A549 (cell line): ENCODE results near the gene TBC1D14. TPM values are rescaled to one million over a fixed set of nuclear protein-coding genes. Genes with fewer than 3 reads are reported as not detected.

Source experiments
- ATAC-seq, 2 experiments: fragments of 200-7000 bp in 1 of 2; fragments of >200 bp in 1 of 2; cut with Nextera tagmentation in 1 of 2; cut with Tn5 transposase in 1 of 2; 3 replicates each; pipeline versions ENCODE4 v1.8.0 to v1.9.1; 2018 to 2020; ENCODE audit warnings: mild to moderate bottlenecking in 1 of 2, moderate library complexity in 1 of 2
- CTCF ChIA-PET: fragments of 300-600 bp; sonication (Branson Sonifier 250); formaldehyde crosslinking; extraction: SDS; loops from one replicate; lab custom pipeline; 2021; ENCODE audit warnings: antibody characterized with exemption, inconsistent platforms; lab: Yijun Ruan, JAX
- POLR2A ChIA-PET: fragments of 350-600 bp; formaldehyde crosslinking; extraction: SDS; loops from one replicate; lab custom pipeline; 2021; ENCODE audit warnings: antibody characterized with exemption, inconsistent platforms; lab: Yijun Ruan, JAX
- DNase-seq, 2 experiments: peaks; one replicate each; pipeline versions ENCODE4 v3.0.0 to v3.0.0-alpha.2; 2011 to 2016; ENCODE audit warnings: low read depth in 1 of 2, low spot score in 1 of 2
- FAIRE-seq: peaks from 2 replicates; lab custom pipeline; 2011; peaks lifted over from hg19 to GRCh38; lab: Jason Lieb, UNC
- H3K27ac ChIP-seq, 2 experiments: fragments of >200 bp; sonication (Bioruptor Twin); formaldehyde crosslinking; 3 replicates each; pipeline ENCODE4 v1.5.1; 2016 to 2017
- H3K4me1 ChIP-seq: fragments of >200 bp; sonication (Bioruptor Twin); formaldehyde crosslinking; 3 replicates; pipeline ENCODE4 v1.6.1; 2016
- H3K4me2 ChIP-seq: fragments of >200 bp; sonication (Bioruptor Twin); formaldehyde crosslinking; 3 replicates; pipeline ENCODE4 v1.6.1; 2016
- H3K4me3 ChIP-seq: fragments of >200 bp; sonication (Bioruptor Twin); formaldehyde crosslinking; 3 replicates; pipeline ENCODE4 v1.5.1; 2016
- H3K9me3 ChIP-seq: fragments of >200 bp; sonication (Bioruptor Twin); formaldehyde crosslinking; 3 replicates; pipeline ENCODE4 v1.6.1; 2016
- BHLHE40 ChIP-seq: IDR thresholded peaks from 2 replicates; pipeline ENCODE4 v1.6.1; 2012; ENCODE audit warnings: low read depth, low read length, inconsistent platforms
- CBX2 ChIP-seq: fragments of 200-600 bp; sonication (generic); IDR thresholded peaks from 2 replicates; pipeline ENCODE4 v1.6.1; 2016; ENCODE audit warnings: low read depth, mild to moderate bottlenecking, borderline replicate concordance
- CHD4 ChIP-seq: fragments of 200-600 bp; sonication (generic); IDR thresholded peaks from 2 replicates; pipeline ENCODE4 v1.6.1; 2016; ENCODE audit warnings: antibody characterized with exemption, mild to moderate bottlenecking, borderline replicate concordance
- EHF ChIP-seq: fragments of 250-450 bp; sonication (Bioruptor Pico); IDR thresholded peaks from 2 replicates; pipeline ENCODE4 v1.5.0; 2020; ENCODE audit warnings: mild to moderate bottlenecking
- EP300 ChIP-seq, 2 experiments: fragments of >200 bp; sonication (Bioruptor Twin); formaldehyde crosslinking; IDR thresholded peaks; 2 replicates in 1 of 2; 3 replicates in 1 of 2; pipeline ENCODE4 v1.6.1; 2016 to 2017
- ESRRA ChIP-seq: fragments of 150-350 bp; IDR thresholded peaks from 2 replicates; pipeline ENCODE4 v1.6.1; 2014; ENCODE audit warnings: mild to moderate bottlenecking, low read length, borderline replicate concordance
- FOSB ChIP-seq: fragments of 250-450 bp; sonication (Bioruptor Pico); IDR thresholded peaks from 2 replicates; pipeline ENCODE4 v1.5.0; 2020; ENCODE audit warnings: mild to moderate bottlenecking, moderate library complexity
- GATA3 ChIP-seq: IDR thresholded peaks from 2 replicates; pipeline ENCODE4 v1.6.1; 2012; ENCODE audit warnings: borderline replicate concordance
- HES2 ChIP-seq: fragments of >200 bp; sonication (Bioruptor Twin); formaldehyde crosslinking; IDR thresholded peaks from 2 replicates; pipeline ENCODE4 v1.6.1; 2016
- KDM5A ChIP-seq: fragments of 200-600 bp; sonication (generic); IDR thresholded peaks from 2 replicates; pipeline ENCODE4 v1.6.1; 2016; ENCODE audit warnings: antibody characterized with exemption, mild to moderate bottlenecking
- MAFK ChIP-seq: fragments of 450-650 bp; IDR thresholded peaks from 2 replicates; pipeline ENCODE4 v1.6.1; 2014; ENCODE audit not compliant: partially characterized antibody
- MAX ChIP-seq: IDR thresholded peaks from 2 replicates; pipeline ENCODE4 v1.6.1; 2012
- MAZ ChIP-seq: fragments of 150-350 bp; IDR thresholded peaks from 2 replicates; pipeline ENCODE4 v1.6.1; 2014; ENCODE audit warnings: antibody characterized with exemption, low read depth, low read length, borderline replicate concordance
- NFE2L2 ChIP-seq: fragments of 150-350 bp; conservative IDR thresholded peaks from 2 replicates; pipeline ENCODE4 v1.6.1; 2014; ENCODE audit warnings: low read length
- NR3C1 ChIP-seq: fragments of >200 bp; sonication (Bioruptor Twin); formaldehyde crosslinking; IDR thresholded peaks from 3 replicates; pipeline ENCODE4 v1.6.1; 2017
- RAD21 ChIP-seq, 2 experiments: fragments of >200 bp in 1 of 2; sonication (Bioruptor Twin) in 1 of 2; formaldehyde crosslinking in 1 of 2; IDR thresholded peaks in 1 of 2; conservative IDR thresholded peaks in 1 of 2; 2 replicates in 1 of 2; 3 replicates in 1 of 2; pipeline ENCODE4 v1.6.1; 2012 to 2018; ENCODE audit warnings: inconsistent platforms in 1 of 2
- RARB ChIP-seq: fragments of 250-450 bp; sonication (Bioruptor Pico); IDR thresholded peaks from 2 replicates; pipeline ENCODE4 v1.8.0; 2021; ENCODE audit warnings: mild to moderate bottlenecking, moderate library complexity
- TP53 ChIP-seq: fragments of 250-450 bp; sonication (Bioruptor Pico); IDR thresholded peaks from 2 replicates; pipeline ENCODE4 v1.5.0; 2021; ENCODE audit warnings: mild to moderate bottlenecking, moderate library complexity
- USF2 ChIP-seq: fragments of 450-650 bp; IDR thresholded peaks from 2 replicates; pipeline ENCODE4 v1.6.1; 2014; ENCODE audit warnings: antibody characterized with exemption
- ZC3H11A ChIP-seq: fragments of 450-650 bp; IDR thresholded peaks from 2 replicates; pipeline ENCODE4 v1.6.1; 2014; ENCODE audit warnings: antibody characterized with exemption, mild to moderate bottlenecking
- WGBS: methylation state at CpG from one replicate; pipeline ENCODE4 v1.1.6; 2017; ENCODE audit errors: missing lambda C conversion rate; 5-methylcytosine and 5-hydroxymethylcytosine counted together
- polyA plus RNA-seq, 4 experiments: library from polyadenylated mRNA; depleted of rRNA in 3 of 4; stranded (reverse); fragments of >200 nt; fragmentation: RNase III in 1 of 4; extraction: RNeasy Plus Mini Kit Qiagen cat#74134 plus additional on column Dnase treatment in 1 of 4; gene quantifications; 2 replicates in 3 of 4; 3 replicates in 1 of 4; pipeline ENCODE4 v1.2.3, GENCODE V29; 2011 to 2017
- TF ChIP-seq, protein P1 (sequence below): IDR thresholded peaks from 2 replicates; pipeline ENCODE4 v1.6.1; 2012
- TF ChIP-seq, protein P2 (sequence below): fragments of 250-450 bp; sonication (Bioruptor Pico); IDR thresholded peaks from 2 replicates; pipeline ENCODE4 v1.5.0; 2021; ENCODE audit warnings: mild to moderate bottlenecking, moderate library complexity, borderline replicate concordance
- TF ChIP-seq, protein P3 (sequence below): fragments of >200 bp; sonication (Bioruptor Twin); formaldehyde crosslinking; IDR thresholded peaks from 3 replicates; pipeline ENCODE4 v1.6.1; 2016

The TBC1D14 gene
- polyA plus RNA-seq, 2 of the 4 experiments (the other 2 are of a cell fraction): 30.2 to 39.0 TPM

GRCh38 chr4:7016512-7016911 is 106.9 kb downstream of the TBC1D14 start:
- CTCF ChIA-PET: interaction anchor here (1.1 to 2.9 kb wide), 2 partner anchors 27 to 108 kb away, joined by 3 to 12 read pairs; partner anchors contain the start of gene TADA2B
- H3K9me3 ChIP-seq: no peaks in the 10 kb centered on the region

GRCh38 chr4:7017446-7018048 is 107.9 kb downstream of the TBC1D14 start:
- ATAC-seq (no peak), FAIRE-seq (no peak), DNase-seq (no peak)
- no peak overlapping the region for H3K4me2 ChIP-seq
- no peaks in the 10 kb centered on the region for H3K9me3 ChIP-seq
- WGBS: 100% methylated on average over 6 of the region's 6 CpGs
- TF ChIP-seq EHF (CRISPR knock-in tag) (no peak), NFE2L2 (no peak), CHD4 (no peak), MAX (no peak), MAFK (peak; percentile 95)
- no peak overlapping the region for H3K27ac ChIP-seq
- peaks cover 29% of the 10 kb centered on the region for H3K4me1 ChIP-seq
- no peak overlapping the region for H3K4me3 ChIP-seq
- CTCF ChIA-PET: interaction anchor here (0.9 to 2.9 kb wide), 4 partner anchors 26 to 54 kb away, joined by 3 to 12 read pairs (median 6); partner anchors contain the start of gene TADA2B
- POLR2A ChIA-PET: no interaction called here

More at GRCh38 chr4:7016512-7016911, 106.9 kb downstream of the TBC1D14 start:
- FAIRE-seq (no peak), ATAC-seq (no peak), DNase-seq (no peak)
- no peak overlapping the region for H3K27ac ChIP-seq
- H3K4me2 ChIP-seq: no peak overlapping the region
- H3K4me3 ChIP-seq: no peak overlapping the region
- POLR2A ChIA-PET: no interaction called here
- peaks cover 19% of the 10 kb centered on the region for H3K4me1 ChIP-seq
- TF ChIP-seq USF2: no peak
- TF ChIP-seq, protein P1, sequence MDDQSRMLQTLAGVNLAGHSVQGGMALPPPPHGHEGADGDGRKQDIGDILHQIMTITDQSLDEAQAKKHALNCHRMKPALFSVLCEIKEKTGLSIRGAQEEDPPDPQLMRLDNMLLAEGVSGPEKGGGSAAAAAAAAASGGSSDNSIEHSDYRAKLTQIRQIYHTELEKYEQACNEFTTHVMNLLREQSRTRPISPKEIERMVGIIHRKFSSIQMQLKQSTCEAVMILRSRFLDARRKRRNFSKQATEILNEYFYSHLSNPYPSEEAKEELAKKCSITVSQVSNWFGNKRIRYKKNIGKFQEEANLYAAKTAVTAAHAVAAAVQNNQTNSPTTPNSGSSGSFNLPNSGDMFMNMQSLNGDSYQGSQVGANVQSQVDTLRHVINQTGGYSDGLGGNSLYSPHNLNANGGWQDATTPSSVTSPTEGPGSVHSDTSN: no peak
- no peak for TF ChIP-seq GATA3
- TF ChIP-seq MAZ: no peak
- no peak for TF ChIP-seq RAD21 (conservative IDR thresholded peaks at IDR 0.05 in 1 of 2, IDR thresholded peaks at IDR 0.05 in 1 of 2)
- no peak for TF ChIP-seq MAX
- no peak for TF ChIP-seq EHF (CRISPR knock-in tag)
- TF ChIP-seq HES2: no peak
- no peak for TF ChIP-seq RARB (CRISPR knock-in tag)
- TF ChIP-seq, protein P2, sequence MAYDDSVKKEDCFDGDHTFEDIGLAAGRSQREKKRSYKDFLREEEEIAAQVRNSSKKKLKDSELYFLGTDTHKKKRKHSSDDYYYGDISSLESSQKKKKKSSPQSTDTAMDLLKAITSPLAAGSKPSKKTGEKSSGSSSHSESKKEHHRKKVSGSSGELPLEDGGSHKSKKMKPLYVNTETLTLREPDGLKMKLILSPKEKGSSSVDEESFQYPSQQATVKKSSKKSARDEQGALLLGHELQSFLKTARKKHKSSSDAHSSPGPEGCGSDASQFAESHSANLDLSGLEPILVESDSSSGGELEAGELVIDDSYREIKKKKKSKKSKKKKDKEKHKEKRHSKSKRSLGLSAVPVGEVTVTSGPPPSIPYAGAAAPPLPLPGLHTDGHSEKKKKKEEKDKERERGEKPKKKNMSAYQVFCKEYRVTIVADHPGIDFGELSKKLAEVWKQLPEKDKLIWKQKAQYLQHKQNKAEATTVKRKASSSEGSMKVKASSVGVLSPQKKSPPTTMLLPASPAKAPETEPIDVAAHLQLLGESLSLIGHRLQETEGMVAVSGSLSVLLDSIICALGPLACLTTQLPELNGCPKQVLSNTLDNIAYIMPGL (CRISPR knock-in tag): no peak
- TF ChIP-seq CBX2: no peak
- 84% methylated on average over 6 of the region's 6 CpGs for WGBS

DNA sequence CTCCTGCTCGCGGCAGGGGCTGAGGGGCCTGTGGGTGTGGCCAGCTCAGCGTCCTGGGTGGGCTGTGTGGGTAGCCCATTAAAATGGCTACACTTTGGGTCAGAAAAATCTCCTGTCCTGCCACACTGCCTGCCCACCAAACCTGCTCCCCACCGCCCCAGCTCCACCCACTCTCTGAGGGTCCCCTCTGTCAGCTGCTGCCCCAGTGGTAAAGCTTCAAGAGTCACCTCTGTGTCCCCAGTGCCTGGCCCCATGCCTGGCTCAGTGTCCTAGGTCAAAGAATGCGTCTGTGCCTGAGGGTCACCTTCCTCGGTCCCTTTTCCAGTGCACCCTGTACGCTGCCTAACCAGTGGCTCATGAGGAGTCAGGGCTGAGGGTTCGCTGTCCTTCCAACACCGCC is 108.7 kb downstream of the TBC1D14 start:
- Histone ChIP-seq H3K27ac (no peak overlapping the region), H3K9me3 (no peaks in the 10 kb centered on the region), H3K4me2 (no peak overlapping the region), H3K4me1 (peaks cover 37% of the 10 kb centered on the region), H3K4me3 (no peak overlapping the region)
- ATAC-seq (no peak), DNase-seq (no peak), FAIRE-seq (no peak)
- CTCF ChIA-PET: interaction anchor here (0.7 to 2.9 kb wide), 5 partner anchors 25 to 374 kb away, joined by 3 to 12 read pairs (median 4); partner anchors contain the start of gene TADA2B
- POLR2A ChIA-PET: no interaction called here
- WGBS: 93% methylated on average over 6 of the region's 9 CpGs
- TF ChIP-seq USF2 (no peak), NR3C1 (no peak), EHF (CRISPR knock-in tag) (no peak), ZC3H11A (no peak), BHLHE40 (no peak), EP300 (IDR thresholded peaks at IDR 0.05) (no peak), FOSB (CRISPR knock-in tag) (no peak), KDM5A (no peak), TP53 (CRISPR knock-in tag) (no peak), ESRRA (no peak), GATA3 (no peak)
- TF ChIP-seq, protein P3, sequence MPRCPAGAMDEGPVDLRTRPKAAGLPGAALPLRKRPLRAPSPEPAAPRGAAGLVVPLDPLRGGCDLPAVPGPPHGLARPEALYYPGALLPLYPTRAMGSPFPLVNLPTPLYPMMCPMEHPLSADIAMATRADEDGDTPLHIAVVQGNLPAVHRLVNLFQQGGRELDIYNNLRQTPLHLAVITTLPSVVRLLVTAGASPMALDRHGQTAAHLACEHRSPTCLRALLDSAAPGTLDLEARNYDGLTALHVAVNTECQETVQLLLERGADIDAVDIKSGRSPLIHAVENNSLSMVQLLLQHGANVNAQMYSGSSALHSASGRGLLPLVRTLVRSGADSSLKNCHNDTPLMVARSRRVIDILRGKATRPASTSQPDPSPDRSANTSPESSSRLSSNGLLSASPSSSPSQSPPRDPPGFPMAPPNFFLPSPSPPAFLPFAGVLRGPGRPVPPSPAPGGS: no peak
- TF ChIP-seq, all 56 proteins: peak for 0
